WTC11 (cell line): ENCODE results near the gene IL10. TPM values are rescaled to one million over a fixed set of nuclear protein-coding genes. Genes with fewer than 3 reads are reported as not detected.

Source experiments
- ATAC-seq: fragments of 200-7000 bp; cut with Tn5 transposase; 2 replicates; pipeline ENCODE4 v1.10.0; 2021; ENCODE audit warnings: mild to moderate bottlenecking, moderate library complexity
- CTCF ChIA-PET: fragments of 300-600 bp; sonication (Branson Sonifier 250); formaldehyde crosslinking; loops from one replicate; lab custom pipeline; 2021; ENCODE audit warnings: antibody characterized with exemption; lab: Charles Lee
- POLR2A ChIA-PET: fragments of 350-600 bp; sonication (Branson Sonifier 250); formaldehyde crosslinking; loops from one replicate; lab custom pipeline; 2021; ENCODE audit warnings: antibody characterized with exemption; lab: Charles Lee
- DNase-seq: peaks from one replicate; pipeline ENCODE4 v3.0.0; 2021; ENCODE audit warnings: low spot score
- H3K27ac Mint-ChIP-seq: 2 replicates; pipeline ENCODE4 v1.8.0; 2021; ENCODE audit warnings: mixed read lengths
- H3K27me3 Mint-ChIP-seq: 2 replicates; pipeline ENCODE4 v1.8.0; 2021; ENCODE audit warnings: low read depth, mild to moderate bottlenecking, moderate library complexity, mixed read lengths
- H3K36me3 Mint-ChIP-seq: 2 replicates; pipeline ENCODE4 v1.8.0; 2021; ENCODE audit warnings: mixed read lengths
- H3K4me1 Mint-ChIP-seq: 2 replicates; pipeline ENCODE4 v1.8.0; 2022; ENCODE audit warnings: mixed read lengths
- H3K4me3 Mint-ChIP-seq: 2 replicates; pipeline ENCODE4 v1.8.0; 2021; ENCODE audit warnings: mild to moderate bottlenecking, moderate library complexity, mixed read lengths
- H3K9me3 Mint-ChIP-seq: 2 replicates; pipeline ENCODE4 v1.8.0; 2021; ENCODE audit warnings: mixed read lengths
- ESRRA ChIP-seq: sonication (generic); formaldehyde crosslinking; IDR thresholded peaks from 2 replicates; pipeline ENCODE4 v1.8.1; 2022; ENCODE audit warnings: mild to moderate bottlenecking, missing genetic modification reagents, borderline replicate concordance
- KAT7 ChIP-seq: sonication (generic); formaldehyde crosslinking; IDR thresholded peaks from 2 replicates; pipeline ENCODE4 v1.8.1; 2023; ENCODE audit warnings: missing genetic modification reagents, mild to moderate bottlenecking, borderline replicate concordance
- RELA ChIP-seq: sonication (generic); formaldehyde crosslinking; IDR thresholded peaks from 2 replicates; pipeline ENCODE4 v1.8.1; 2022; ENCODE audit warnings: missing genetic modification reagents, mild to moderate bottlenecking, borderline replicate concordance
- SMAD3 ChIP-seq: sonication (generic); formaldehyde crosslinking; IDR thresholded peaks from 2 replicates; pipeline ENCODE4 v1.8.0; 2022; ENCODE audit warnings: missing genetic modification reagents, mild to moderate bottlenecking, borderline replicate concordance
- TEAD1 ChIP-seq: sonication (generic); formaldehyde crosslinking; IDR thresholded peaks from 2 replicates; pipeline ENCODE4 v1.8.0; 2022; ENCODE audit warnings: mild to moderate bottlenecking, missing genetic modification reagents
- ZBTB21 ChIP-seq: sonication (generic); formaldehyde crosslinking; IDR thresholded peaks from 2 replicates; pipeline ENCODE4 v1.8.1; 2023; ENCODE audit warnings: mild to moderate bottlenecking, missing genetic modification reagents, borderline replicate concordance
- ZNF219 ChIP-seq: sonication (generic); formaldehyde crosslinking; IDR thresholded peaks from 2 replicates; pipeline ENCODE4 v1.8.0; 2023; ENCODE audit warnings: missing genetic modification reagents, mild to moderate bottlenecking, borderline replicate concordance
- ZNF671 ChIP-seq: fragments of 250-450 bp; sonication (Bioruptor Pico); IDR thresholded peaks from 2 replicates; pipeline ENCODE4 v1.8.0; 2021; ENCODE audit warnings: mild to moderate bottlenecking
- total RNA-seq: library from RNA; stranded (reverse); gene quantifications from 3 replicates; pipeline ENCODE4 v1.2.3, GENCODE V29; 2021
- TF ChIP-seq, protein P1 (sequence below): sonication (generic); formaldehyde crosslinking; IDR thresholded peaks from 2 replicates; pipeline ENCODE4 v1.8.1; 2022; ENCODE audit warnings: mild to moderate bottlenecking, missing genetic modification reagents, moderate library complexity, borderline replicate concordance
- TF ChIP-seq, protein P2 (sequence below): fragments of 250-450 bp; sonication (Bioruptor Pico); IDR thresholded peaks from 2 replicates; pipeline ENCODE4 v1.8.0; 2021; ENCODE audit warnings: mild to moderate bottlenecking
- TF ChIP-seq, protein P3 (sequence below): fragments of 250-450 bp; sonication (Bioruptor Pico); IDR thresholded peaks from 2 replicates; pipeline ENCODE4 v1.9.0; 2021; ENCODE audit warnings: moderate library complexity, mild to moderate bottlenecking, inconsistent platforms, borderline replicate concordance
- TF ChIP-seq, protein P4 (sequence below): sonication (generic); formaldehyde crosslinking; IDR thresholded peaks from 2 replicates; pipeline ENCODE4 v1.8.1; 2023; ENCODE audit warnings: mild to moderate bottlenecking, missing genetic modification reagents
- TF ChIP-seq, protein P5 (sequence below): sonication (generic); formaldehyde crosslinking; IDR thresholded peaks from 2 replicates; pipeline ENCODE4 v1.8.1; 2022; ENCODE audit warnings: mild to moderate bottlenecking, moderate library complexity, missing genetic modification reagents
- TF ChIP-seq, protein P6 (sequence below): sonication (generic); formaldehyde crosslinking; IDR thresholded peaks from 2 replicates; pipeline ENCODE4 v1.8.0; 2022; ENCODE audit warnings: mild to moderate bottlenecking, missing genetic modification reagents
- TF ChIP-seq, protein P7 (sequence below): sonication (generic); formaldehyde crosslinking; IDR thresholded peaks from 2 replicates; pipeline ENCODE4 v1.8.0; 2023; ENCODE audit warnings: missing genetic modification reagents, mild to moderate bottlenecking, borderline replicate concordance

The IL10 gene
- total RNA-seq, 1 experiment from 2014 or later = not detected

DNA sequence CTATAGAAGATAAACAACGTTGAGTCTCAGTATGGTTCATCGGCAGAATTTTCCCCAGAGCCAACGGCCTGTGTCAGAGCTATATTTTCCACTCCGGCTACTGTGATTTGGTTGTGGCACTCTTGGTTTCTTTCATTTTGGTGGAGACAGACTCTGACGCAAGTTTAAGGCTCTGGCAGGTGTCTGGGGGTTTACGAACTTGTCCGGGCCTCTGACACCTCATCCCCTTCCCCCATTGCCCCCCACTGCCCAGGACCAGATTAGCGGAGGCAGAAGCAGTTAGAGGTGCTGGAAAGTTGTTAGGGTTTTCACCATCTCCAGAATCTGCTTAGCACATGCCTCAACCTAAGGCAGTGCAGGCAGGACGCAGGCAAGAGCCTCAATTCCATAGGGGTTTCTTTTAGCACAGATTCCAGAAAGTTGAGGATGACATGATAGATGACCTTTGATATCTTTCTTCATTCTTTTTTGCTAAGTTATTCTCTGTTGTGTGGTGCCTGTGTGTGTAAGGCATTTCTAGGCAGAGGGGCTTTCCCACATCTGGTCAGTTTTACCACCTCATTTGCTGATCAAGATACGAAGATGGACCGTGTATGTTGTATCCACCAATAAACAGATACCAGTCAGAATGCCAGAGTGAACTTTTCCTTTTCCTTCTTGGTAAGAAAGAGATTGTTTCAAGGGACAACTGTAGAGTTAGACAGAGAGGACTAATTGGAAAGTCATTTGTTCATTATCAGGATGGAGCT, 18.4 kb upstream of the IL10 start (continued):
- TF ChIP-seq, protein P1, sequence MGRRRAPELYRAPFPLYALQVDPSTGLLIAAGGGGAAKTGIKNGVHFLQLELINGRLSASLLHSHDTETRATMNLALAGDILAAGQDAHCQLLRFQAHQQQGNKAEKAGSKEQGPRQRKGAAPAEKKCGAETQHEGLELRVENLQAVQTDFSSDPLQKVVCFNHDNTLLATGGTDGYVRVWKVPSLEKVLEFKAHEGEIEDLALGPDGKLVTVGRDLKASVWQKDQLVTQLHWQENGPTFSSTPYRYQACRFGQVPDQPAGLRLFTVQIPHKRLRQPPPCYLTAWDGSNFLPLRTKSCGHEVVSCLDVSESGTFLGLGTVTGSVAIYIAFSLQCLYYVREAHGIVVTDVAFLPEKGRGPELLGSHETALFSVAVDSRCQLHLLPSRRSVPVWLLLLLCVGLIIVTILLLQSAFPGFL = no peak
- TF ChIP-seq, protein P2, sequence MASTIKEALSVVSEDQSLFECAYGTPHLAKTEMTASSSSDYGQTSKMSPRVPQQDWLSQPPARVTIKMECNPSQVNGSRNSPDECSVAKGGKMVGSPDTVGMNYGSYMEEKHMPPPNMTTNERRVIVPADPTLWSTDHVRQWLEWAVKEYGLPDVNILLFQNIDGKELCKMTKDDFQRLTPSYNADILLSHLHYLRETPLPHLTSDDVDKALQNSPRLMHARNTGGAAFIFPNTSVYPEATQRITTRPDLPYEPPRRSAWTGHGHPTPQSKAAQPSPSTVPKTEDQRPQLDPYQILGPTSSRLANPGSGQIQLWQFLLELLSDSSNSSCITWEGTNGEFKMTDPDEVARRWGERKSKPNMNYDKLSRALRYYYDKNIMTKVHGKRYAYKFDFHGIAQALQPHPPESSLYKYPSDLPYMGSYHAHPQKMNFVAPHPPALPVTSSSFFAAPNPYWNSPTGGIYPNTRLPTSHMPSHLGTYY (CRISPR knock-in tag) = no peak

DNA sequence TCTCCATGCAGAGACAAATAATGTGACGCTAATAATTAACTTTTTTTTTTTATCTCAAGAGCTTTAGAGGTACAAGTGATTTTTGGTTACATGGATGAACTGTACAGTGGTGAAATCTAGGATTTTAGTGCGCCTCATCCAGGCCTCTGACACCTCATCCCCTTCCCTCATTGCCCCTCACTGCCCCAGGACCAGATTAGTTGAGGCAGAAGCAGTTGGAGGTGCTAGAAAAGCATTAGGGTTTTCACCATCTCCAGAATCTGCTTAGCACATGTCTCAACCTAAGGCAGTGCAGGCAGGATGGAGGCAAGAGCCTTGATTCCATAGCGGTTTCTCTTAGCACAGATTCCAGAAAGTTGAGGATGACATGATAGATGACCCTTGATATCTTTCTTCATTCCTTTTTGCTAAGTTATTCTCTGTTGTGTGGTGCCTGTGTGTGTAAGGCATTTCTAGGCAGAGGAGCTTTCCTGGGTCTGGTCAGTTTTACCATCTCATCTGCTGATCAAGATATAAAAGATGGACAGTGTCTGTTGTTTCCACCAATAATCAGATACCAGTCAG, 16.3 kb upstream of the IL10 start:
- ChIA-PET POLR2A (no interaction called here), CTCF (interaction anchor here (1.3 to 1.6 kb wide), 3 partner anchors 10 to 27 kb away, joined by 3 to 6 read pairs (median 3); no protein-coding TSS in a partner anchor)
- H3K4me3 Mint-ChIP-seq = no peak overlapping the region
- no peaks in the 10 kb centered on the region for H3K36me3 Mint-ChIP-seq
- peaks cover 3% of the 10 kb centered on the region for H3K27me3 Mint-ChIP-seq
- H3K9me3 Mint-ChIP-seq = no peaks in the 10 kb centered on the region
- H3K27ac Mint-ChIP-seq = no peak overlapping the region
- TF ChIP-seq, protein P1 = no peak
- TF ChIP-seq KAT7 (CRISPR knock-in tag) (no peak), RELA (CRISPR knock-in tag) (no peak), ZBTB21 (CRISPR knock-in tag) (no peak), ESRRA (CRISPR knock-in tag) (no peak), TEAD1 (no peak), ZNF671 (CRISPR knock-in tag) (no peak), ZNF219 (CRISPR knock-in tag) (no peak), SMAD3 (no peak)
- TF ChIP-seq, protein P3, sequence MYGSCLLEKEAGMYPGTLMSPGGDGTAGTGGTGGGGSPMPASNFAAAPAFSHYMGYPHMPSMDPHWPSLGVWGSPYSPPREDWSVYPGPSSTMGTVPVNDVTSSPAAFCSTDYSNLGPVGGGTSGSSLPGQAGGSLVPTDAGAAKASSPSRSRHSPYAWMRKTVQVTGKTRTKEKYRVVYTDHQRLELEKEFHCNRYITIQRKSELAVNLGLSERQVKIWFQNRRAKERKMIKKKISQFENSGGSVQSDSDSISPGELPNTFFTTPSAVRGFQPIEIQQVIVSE (CRISPR knock-in tag) = no peak
- TF ChIP-seq, protein P4, sequence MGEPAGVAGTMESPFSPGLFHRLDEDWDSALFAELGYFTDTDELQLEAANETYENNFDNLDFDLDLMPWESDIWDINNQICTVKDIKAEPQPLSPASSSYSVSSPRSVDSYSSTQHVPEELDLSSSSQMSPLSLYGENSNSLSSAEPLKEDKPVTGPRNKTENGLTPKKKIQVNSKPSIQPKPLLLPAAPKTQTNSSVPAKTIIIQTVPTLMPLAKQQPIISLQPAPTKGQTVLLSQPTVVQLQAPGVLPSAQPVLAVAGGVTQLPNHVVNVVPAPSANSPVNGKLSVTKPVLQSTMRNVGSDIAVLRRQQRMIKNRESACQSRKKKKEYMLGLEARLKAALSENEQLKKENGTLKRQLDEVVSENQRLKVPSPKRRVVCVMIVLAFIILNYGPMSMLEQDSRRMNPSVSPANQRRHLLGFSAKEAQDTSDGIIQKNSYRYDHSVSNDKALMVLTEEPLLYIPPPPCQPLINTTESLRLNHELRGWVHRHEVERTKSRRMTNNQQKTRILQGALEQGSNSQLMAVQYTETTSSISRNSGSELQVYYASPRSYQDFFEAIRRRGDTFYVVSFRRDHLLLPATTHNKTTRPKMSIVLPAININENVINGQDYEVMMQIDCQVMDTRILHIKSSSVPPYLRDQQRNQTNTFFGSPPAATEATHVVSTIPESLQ (CRISPR knock-in tag) = no peak
- TF ChIP-seq, protein P5, sequence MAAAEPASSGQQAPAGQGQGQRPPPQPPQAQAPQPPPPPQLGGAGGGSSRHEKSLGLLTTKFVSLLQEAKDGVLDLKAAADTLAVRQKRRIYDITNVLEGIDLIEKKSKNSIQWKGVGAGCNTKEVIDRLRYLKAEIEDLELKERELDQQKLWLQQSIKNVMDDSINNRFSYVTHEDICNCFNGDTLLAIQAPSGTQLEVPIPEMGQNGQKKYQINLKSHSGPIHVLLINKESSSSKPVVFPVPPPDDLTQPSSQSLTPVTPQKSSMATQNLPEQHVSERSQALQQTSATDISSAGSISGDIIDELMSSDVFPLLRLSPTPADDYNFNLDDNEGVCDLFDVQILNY (CRISPR knock-in tag) = no peak
- TF ChIP-seq, protein P6, sequence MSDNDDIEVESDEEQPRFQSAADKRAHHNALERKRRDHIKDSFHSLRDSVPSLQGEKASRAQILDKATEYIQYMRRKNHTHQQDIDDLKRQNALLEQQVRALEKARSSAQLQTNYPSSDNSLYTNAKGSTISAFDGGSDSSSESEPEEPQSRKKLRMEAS (CRISPR knock-in tag) = no peak
- TF ChIP-seq, protein P7, sequence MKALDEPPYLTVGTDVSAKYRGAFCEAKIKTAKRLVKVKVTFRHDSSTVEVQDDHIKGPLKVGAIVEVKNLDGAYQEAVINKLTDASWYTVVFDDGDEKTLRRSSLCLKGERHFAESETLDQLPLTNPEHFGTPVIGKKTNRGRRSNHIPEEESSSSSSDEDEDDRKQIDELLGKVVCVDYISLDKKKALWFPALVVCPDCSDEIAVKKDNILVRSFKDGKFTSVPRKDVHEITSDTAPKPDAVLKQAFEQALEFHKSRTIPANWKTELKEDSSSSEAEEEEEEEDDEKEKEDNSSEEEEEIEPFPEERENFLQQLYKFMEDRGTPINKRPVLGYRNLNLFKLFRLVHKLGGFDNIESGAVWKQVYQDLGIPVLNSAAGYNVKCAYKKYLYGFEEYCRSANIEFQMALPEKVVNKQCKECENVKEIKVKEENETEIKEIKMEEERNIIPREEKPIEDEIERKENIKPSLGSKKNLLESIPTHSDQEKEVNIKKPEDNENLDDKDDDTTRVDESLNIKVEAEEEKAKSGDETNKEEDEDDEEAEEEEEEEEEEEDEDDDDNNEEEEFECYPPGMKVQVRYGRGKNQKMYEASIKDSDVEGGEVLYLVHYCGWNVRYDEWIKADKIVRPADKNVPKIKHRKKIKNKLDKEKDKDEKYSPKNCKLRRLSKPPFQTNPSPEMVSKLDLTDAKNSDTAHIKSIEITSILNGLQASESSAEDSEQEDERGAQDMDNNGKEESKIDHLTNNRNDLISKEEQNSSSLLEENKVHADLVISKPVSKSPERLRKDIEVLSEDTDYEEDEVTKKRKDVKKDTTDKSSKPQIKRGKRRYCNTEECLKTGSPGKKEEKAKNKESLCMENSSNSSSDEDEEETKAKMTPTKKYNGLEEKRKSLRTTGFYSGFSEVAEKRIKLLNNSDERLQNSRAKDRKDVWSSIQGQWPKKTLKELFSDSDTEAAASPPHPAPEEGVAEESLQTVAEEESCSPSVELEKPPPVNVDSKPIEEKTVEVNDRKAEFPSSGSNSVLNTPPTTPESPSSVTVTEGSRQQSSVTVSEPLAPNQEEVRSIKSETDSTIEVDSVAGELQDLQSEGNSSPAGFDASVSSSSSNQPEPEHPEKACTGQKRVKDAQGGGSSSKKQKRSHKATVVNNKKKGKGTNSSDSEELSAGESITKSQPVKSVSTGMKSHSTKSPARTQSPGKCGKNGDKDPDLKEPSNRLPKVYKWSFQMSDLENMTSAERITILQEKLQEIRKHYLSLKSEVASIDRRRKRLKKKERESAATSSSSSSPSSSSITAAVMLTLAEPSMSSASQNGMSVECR = no peak
- TF ChIP-seq, all 79 proteins: peak for 0
- H3K4me1 Mint-ChIP-seq = no peaks in the 10 kb centered on the region; the same call in 1 of the 2 replicates
- DNase-seq (no peak), ATAC-seq (no peak)
